Muscle of arm (tissue), 12 donors: ENCODE results near the gene VGLL2. TPM values are rescaled to one million over a fixed set of nuclear protein-coding genes. Genes with fewer than 3 reads are reported as not detected.

Experiments
- DNase-seq: peaks from one replicate; pipeline ENCODE4 v3.0.0-alpha.2; 2013
- polyA plus RNA-seq, 12 donors: library from polyadenylated mRNA; unstranded; fragments of 120-200 nt; gene quantifications; one replicate each; pipeline ENCODE4 v1.2.1, GENCODE V29; 2013; ENCODE audit not compliant: insufficient read length in 12 of 12

The VGLL2 gene
- polyA plus RNA-seq, 12 donors: 53.6 to 144 (median 99.6) TPM; not detected in 1

- no peak for DNase-seq
Observed at GRCh38 chr6:117266257-117267053, 1.1 kb downstream of the VGLL2 start.

DNA sequence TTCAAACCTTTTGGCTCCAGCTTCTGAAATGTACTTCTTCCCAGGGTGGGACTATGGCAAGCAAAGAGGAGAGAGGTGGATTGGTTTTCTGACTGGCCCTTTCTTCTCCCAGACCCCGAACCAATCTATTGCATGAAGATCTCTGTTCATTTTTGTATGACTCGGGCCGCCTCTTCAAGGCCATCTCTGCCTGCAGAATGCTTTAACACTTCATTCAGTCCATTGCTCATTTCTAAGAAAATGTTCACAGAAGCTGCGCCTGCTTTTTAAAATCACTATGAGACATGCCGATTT is 1.6 kb downstream of the VGLL2 start:
- no peak for DNase-seq

DNA sequence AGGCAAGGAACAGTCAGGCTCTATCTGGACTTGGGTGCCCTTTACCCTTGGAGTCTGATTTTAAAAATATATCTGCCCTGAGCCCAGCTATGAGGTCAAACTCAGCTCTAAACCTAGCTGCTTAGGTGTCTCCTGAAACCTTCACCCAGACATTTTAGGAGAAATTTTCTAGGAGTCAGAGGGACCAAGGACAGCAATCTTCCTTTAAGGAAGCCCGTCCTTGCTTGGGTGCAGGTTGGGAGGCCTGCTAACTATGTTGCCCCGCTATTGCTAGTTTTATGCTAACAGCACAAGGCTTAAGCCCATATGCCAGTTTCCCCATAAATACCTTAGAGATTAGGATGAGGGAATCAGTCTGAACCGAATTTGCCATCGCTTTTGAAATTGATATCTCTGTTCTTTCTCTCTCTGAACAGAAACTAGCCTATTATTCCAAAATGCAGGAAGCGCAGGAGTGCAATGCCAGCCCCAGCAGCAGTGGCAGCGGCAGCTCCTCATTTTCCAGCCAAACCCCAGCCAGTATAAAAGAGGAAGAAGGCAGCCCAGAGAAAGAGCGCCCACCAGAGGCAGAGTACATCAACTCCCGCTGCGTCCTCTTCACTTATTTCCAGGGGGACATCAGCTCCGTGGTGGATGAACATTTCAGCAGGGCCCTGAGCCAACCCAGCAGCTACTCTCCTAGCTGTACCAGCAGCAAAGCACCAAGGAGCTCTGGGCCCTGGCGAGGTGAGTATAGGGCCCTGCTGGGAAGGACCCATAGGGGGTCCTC is 2.6 kb downstream of the VGLL2 start:
- no peak for DNase-seq

- no peak for DNase-seq
Observed at GRCh38 chr6:117268924-117269323, 3.6 kb downstream of the VGLL2 start.

DNA sequence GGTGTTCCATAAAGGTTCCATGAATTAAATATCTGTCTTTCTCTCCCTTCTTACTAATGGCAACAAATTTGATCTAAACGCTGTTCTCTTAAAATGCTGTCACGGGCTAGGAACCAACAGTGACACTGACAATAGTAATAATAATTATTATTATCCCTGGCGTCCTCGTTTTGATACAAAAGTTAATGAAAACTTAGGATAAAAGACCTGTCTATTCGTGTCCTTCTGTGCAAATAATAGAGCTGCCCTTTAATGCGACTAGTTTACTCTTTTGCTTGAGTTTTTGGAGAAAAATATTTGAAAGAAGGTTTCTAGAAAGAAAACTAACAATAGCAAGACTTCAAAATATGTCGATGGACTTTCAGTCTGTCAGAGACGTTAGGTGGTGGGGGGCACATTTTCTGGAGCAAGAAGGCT is 4.3 kb downstream of the VGLL2 start:
- DNase-seq: no peak

DNA sequence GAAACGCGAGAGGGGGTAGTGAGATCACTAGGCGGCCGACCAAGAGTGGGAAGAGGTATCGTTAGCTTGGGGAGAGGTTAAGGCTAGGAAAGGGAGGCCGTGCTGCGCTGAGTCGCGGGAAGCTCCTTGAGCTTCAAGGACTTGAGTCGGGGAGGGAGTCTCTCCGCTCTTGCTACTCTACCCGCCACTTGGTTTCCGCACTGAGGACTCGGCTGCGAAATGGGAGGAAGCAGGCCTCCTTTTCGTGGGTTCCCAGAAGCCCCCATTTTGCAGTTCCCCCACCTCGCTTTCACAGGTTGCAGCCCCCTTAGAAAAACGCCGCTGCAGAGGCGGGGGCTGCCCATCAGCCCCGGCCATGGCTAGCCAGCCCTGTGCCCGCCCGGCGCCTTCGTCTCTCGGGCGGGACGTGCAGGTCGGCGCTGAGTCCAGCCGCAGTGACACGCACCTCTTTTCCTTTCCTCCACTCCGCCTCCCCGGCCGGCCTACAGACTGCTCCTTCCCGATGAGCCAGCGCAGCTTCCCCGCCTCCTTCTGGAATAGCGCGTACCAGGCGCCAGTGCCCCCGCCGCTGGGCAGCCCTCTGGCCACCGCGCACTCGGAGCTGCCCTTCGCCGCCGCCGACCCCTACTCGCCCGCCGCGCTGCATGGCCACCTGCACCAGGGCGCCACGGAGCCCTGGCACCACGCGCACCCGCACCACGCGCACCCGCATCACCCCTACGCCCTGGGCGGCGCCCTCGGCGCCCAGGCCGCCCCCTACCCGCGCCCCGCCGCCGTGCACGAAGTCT is 4.9 kb downstream of the VGLL2 start:
- no peak for DNase-seq

GRCh38 chr6:117270843-117271507 is 5.6 kb downstream of the VGLL2 start:
- DNase-seq: no peak

DNA sequence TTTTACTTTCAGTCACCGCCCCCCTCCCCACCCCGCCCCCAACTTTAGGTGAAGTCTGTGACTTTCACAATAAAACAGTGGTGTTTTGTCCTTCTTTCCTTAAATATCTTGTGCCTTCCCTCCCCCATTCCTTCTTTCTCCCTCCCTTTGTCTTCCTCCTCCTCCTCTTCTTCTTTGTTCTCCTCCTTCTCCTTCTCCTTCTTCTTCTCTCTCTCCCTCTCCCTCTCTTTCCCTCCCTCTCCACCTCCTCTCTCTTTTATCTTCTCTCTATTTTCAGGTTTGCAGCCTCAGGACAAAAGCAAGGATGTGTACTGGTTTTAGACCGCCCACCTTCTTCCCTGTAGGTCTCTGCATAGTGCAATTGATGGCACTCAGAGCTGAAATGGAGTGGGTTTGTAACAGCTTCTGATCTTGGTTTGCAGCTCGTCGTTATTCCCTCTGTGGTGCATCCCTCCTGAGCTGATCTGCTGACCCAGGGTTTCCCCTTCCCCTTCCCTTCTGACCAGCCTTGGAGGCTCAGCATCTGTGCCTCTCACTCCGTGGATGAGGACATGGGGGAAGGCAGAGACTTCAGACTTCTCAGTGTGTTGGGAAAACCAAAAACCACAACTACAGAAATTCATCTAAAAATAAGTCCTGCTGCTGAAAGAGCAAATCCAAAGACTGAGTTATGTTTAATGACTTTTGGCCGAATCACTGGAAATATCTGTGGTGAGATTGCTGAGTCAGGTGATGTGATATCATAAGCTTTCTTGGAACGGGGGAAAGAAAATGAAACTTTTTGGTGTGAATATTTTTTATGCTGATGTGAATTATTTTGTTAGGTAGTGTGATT is 6.9 kb downstream of the VGLL2 start:
- DNase-seq: no peak

DNA sequence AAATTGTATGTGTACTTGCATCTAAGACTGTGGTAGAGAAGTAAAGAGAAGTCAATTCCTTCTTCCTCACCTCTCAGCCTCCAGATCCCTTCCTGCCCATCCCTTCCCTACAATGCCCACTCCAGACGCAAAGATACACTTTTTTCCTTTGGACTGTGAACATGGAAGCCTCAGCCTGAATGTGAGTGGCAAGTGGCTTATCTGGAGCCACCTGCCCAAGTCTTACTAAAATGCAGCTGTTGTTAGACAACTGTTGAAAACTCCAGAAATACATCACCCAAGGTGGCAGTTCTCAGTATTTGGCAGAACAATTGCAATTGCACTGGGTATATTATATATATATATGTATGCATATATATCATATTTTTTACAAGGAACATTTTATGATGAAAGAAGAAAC is 7.5 kb downstream of the VGLL2 start:
- DNase-seq: no peak

DNA sequence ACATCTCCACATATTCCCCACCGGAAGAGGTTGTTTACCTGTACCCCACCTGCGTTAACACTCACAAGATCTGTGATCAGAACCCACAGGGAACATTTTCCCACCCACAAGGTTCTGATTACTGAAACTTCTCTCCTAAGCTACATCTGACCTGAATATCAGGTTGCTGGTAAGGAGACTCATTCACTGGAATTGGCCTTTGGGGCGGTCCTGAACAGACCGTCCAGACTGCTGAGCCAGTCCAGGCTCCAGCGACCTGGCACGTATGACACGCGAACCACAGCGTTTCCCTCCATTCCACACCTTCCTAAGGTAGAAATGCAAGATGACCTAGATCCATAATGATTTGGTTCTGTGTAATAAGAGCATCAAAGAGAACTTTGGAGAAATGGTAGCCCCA is 9.8 kb downstream of the VGLL2 start:
- no peak for DNase-seq

GRCh38 chr6:117275711-117276110 is 10.4 kb downstream of the VGLL2 start:
- no peak for DNase-seq

DNA sequence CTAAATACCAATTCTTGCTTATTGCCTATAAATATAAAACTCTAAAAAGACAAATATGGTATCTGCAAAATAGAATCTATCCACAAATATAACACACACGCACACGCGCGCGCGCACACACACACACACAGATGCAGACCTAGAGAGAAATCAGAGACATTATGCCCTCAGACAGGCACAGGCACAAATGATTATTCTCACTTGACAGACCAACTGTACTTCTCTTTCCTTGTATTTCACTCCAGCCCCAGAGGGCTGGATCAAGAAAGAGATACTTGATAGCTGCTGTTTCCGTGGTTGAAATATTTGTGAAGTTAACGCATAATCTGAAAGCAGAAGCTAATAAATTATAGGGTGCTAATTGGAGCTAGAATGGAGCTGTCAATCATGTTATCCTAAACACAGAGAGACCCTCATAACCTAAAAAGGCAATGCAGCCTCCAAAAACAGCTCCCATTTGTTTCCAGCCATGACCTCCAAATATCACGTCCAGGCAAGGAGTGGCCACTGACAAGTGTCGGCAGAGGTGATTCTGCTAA is 11.5 kb downstream of the VGLL2 start:
- no peak for DNase-seq

GRCh38 chr6:117280922-117281321 is 15.6 kb downstream of the VGLL2 start:
- no peak for DNase-seq

GRCh38 chr6:117288083-117288715 is 22.8 kb downstream of the VGLL2 start:
- no peak for DNase-seq

- no peak for DNase-seq
Observed at GRCh38 chr6:117290173-117290846, 25.0 kb downstream of the VGLL2 start.

DNA sequence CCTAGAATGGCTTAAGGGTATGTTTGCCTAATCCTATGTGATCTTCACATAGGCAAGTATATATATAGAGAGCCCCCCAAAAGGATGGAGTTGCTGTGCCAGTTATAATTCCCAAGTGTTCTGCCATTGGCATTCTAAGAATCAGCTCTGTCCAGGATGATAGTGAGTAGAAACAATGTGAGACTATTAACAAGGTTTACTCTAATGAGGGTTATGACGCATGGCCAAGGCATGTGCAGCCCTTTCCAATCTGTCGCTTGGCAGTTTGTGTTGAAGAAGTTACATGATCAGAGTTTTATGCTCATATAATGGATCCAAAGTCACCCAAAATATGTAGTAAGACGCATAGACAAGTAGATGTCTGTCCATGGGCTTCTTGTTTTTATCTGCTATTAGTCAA is 33.6 kb downstream of the VGLL2 start:
- DNase-seq: no peak

GRCh38 chr6:117303323-117303722 is 38.0 kb downstream of the VGLL2 start:
- DNase-seq: no peak

GRCh38 chr6:117304446-117304845 is 39.1 kb downstream of the VGLL2 start:
- DNase-seq: no peak

- no peak for DNase-seq
Observed at GRCh38 chr6:117306227-117306790, 41.0 kb downstream of the VGLL2 start.
